GM19193 (cell line): ENCODE measurements around the gene BACH2.

ENCODE experiments used
- POLR2A ChIP-seq: IDR thresholded peaks from 4 replicates; pipeline ENCODE4 v1.6.1; 2011; ENCODE audit not compliant: insufficient read depth, insufficient read length; ENCODE audit errors: extremely low read depth

The BACH2 gene

GRCh38 chr6:90038961-90039653, 257.5 kb downstream of the BACH2 start:
- TF ChIP-seq POLR2A = no peak

- no peak for TF ChIP-seq POLR2A
Measured at GRCh38 chr6:90036963-90037362, 259.7 kb downstream of the BACH2 start.

GRCh38 chr6:90035047-90035723, 261.5 kb downstream of the BACH2 start:
- no peak for TF ChIP-seq POLR2A

GRCh38 chr6:90033746-90034271, 262.8 kb downstream of the BACH2 start:
- no peak for TF ChIP-seq POLR2A

- TF ChIP-seq POLR2A = no peak
Measured at GRCh38 chr6:90028995-90029635, 267.5 kb downstream of the BACH2 start.

GRCh38 chr6:90028066-90028778, 268.4 kb downstream of the BACH2 start:
- TF ChIP-seq POLR2A = no peak

- no peak for TF ChIP-seq POLR2A
Measured at GRCh38 chr6:90026216-90026615, 270.4 kb downstream of the BACH2 start.

- TF ChIP-seq POLR2A = no peak
Measured at GRCh38 chr6:90025523-90026061, 271.1 kb downstream of the BACH2 start.

GRCh38 chr6:90024633-90025032, 272.0 kb downstream of the BACH2 start:
- no peak for TF ChIP-seq POLR2A

GRCh38 chr6:90021711-90022110, 274.9 kb downstream of the BACH2 start:
- no peak for TF ChIP-seq POLR2A

GRCh38 chr6:90020746-90021145, 275.9 kb downstream of the BACH2 start:
- no peak for TF ChIP-seq POLR2A

- TF ChIP-seq POLR2A = no peak
Measured at GRCh38 chr6:90019216-90019615, 277.4 kb downstream of the BACH2 start.

- TF ChIP-seq POLR2A = no peak
Measured at GRCh38 chr6:90015883-90016282, 280.8 kb downstream of the BACH2 start.

GRCh38 chr6:90008908-90009501, 287.6 kb downstream of the BACH2 start:
- TF ChIP-seq POLR2A = no peak
